OCI-LY3 (cell line): ENCODE results near the gene SRCAP.
A peak's percentile ranks its signal among the peaks of the same experiment; 100 is the strongest.

Experiments used
- H2AFZ ChIP-seq: fragments of 200-600, 300-600 bp; shearing (Covaris generic); 2 replicates; pipeline ENCODE4 v1.6.0; 2014; ENCODE audit warnings: antibody characterized with exemption, low read depth, low read length
- H3K27ac ChIP-seq: fragments of 200-600, 300-600 bp; sonication (generic); 2 replicates; pipeline ENCODE4 v1.5.1; 2014; ENCODE audit warnings: mild to moderate bottlenecking, low read length, moderate library complexity, mixed read lengths
- H3K27me3 ChIP-seq: fragments of 200-600, 300-600 bp; sonication (generic); 2 replicates; pipeline ENCODE4 v1.6.1; 2014; ENCODE audit warnings: low read depth, low read length, mixed read lengths
- H3K36me3 ChIP-seq: fragments of 200-600, 300-600 bp; sonication (generic); replicated peaks from 2 replicates; pipeline ENCODE3; 2014; ENCODE audit warnings: low read depth, low read length, mixed read lengths
- H3K4me1 ChIP-seq: fragments of 300-600, 200-600 bp; sonication (generic); 2 replicates; pipeline ENCODE4 v1.6.1; 2014; ENCODE audit warnings: low read length, mixed read lengths
- H3K4me2 ChIP-seq: fragments of 200-600, 300-600 bp; sonication (generic); 2 replicates; pipeline ENCODE4 v1.6.1; 2014; ENCODE audit warnings: low read length, mixed read lengths
- H3K4me3 ChIP-seq: fragments of 300-600, 200-600 bp; sonication (generic); 2 replicates; pipeline ENCODE4 v1.5.1; 2014; ENCODE audit warnings: antibody characterized with exemption, mild to moderate bottlenecking, low read length, moderate library complexity
- H3K79me2 ChIP-seq: fragments of 300-600, 200-600 bp; shearing (Covaris generic); 2 replicates; pipeline ENCODE4 v1.6.1; 2014; ENCODE audit warnings: mild to moderate bottlenecking, low read length, mixed read lengths
- H3K9ac ChIP-seq: fragments of 300-600, 200-600 bp; shearing (Covaris generic); 2 replicates; pipeline ENCODE4 v1.6.0; 2014; ENCODE audit warnings: mild to moderate bottlenecking, low read length, moderate library complexity
- H3K9me3 ChIP-seq: fragments of 200-600, 300-600 bp; shearing (Covaris generic); 2 replicates; pipeline ENCODE4 v1.6.1; 2014; ENCODE audit warnings: low read length, mixed read lengths; ENCODE audit not compliant: insufficient read depth
- H4K20me1 ChIP-seq: fragments of 200-600, 300-600 bp; sonication (generic); 2 replicates; pipeline ENCODE4 v1.6.1; 2016; ENCODE audit warnings: low read length, mixed read lengths; ENCODE audit not compliant: insufficient read depth
- EZH2phosphoT487 ChIP-seq: fragments of 200-600 bp; shearing (Covaris generic); IDR thresholded peaks from 2 replicates; pipeline ENCODE4 v1.6.1; 2018; ENCODE audit warnings: antibody characterized with exemption, mixed run types, low read depth
- TF ChIP-seq, protein P1 (sequence below): fragments of 200-600, 300-600 bp; sonication (generic); IDR thresholded peaks from 2 replicates; pipeline ENCODE4 v1.5.1; 2014; ENCODE audit warnings: antibody characterized with exemption, low read length, low read depth

Gene SRCAP

GRCh38 chr16:30655815-30656347 is 43.1 kb upstream of the SRCAP start:
- Histone ChIP-seq H3K4me1 (peaks cover 24% of the 10 kb centered on the region), H3K27ac (no peak overlapping the region), H3K27me3 (no peaks in the 10 kb centered on the region), H3K79me2 (peaks cover 39% of the 10 kb centered on the region), H3K36me3 (peaks cover 31% of the 10 kb centered on the region), H4K20me1 (no peaks in the 10 kb centered on the region), H3K9ac (no peak overlapping the region), H3K4me2 (no peak overlapping the region), H2AFZ (no peak overlapping the region), H3K9me3 (no peaks in the 10 kb centered on the region), H3K4me3 (no peak overlapping the region)
- TF ChIP-seq, protein P1, sequence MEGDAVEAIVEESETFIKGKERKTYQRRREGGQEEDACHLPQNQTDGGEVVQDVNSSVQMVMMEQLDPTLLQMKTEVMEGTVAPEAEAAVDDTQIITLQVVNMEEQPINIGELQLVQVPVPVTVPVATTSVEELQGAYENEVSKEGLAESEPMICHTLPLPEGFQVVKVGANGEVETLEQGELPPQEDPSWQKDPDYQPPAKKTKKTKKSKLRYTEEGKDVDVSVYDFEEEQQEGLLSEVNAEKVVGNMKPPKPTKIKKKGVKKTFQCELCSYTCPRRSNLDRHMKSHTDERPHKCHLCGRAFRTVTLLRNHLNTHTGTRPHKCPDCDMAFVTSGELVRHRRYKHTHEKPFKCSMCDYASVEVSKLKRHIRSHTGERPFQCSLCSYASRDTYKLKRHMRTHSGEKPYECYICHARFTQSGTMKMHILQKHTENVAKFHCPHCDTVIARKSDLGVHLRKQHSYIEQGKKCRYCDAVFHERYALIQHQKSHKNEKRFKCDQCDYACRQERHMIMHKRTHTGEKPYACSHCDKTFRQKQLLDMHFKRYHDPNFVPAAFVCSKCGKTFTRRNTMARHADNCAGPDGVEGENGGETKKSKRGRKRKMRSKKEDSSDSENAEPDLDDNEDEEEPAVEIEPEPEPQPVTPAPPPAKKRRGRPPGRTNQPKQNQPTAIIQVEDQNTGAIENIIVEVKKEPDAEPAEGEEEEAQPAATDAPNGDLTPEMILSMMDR = no peak
- no peak for TF ChIP-seq EZH2phosphoT487

- H3K4me2 ChIP-seq = no peak overlapping the region
These were observed 42.6 kb upstream of the SRCAP start for GRCh38 chr16:30656388-30656787.

DNA sequence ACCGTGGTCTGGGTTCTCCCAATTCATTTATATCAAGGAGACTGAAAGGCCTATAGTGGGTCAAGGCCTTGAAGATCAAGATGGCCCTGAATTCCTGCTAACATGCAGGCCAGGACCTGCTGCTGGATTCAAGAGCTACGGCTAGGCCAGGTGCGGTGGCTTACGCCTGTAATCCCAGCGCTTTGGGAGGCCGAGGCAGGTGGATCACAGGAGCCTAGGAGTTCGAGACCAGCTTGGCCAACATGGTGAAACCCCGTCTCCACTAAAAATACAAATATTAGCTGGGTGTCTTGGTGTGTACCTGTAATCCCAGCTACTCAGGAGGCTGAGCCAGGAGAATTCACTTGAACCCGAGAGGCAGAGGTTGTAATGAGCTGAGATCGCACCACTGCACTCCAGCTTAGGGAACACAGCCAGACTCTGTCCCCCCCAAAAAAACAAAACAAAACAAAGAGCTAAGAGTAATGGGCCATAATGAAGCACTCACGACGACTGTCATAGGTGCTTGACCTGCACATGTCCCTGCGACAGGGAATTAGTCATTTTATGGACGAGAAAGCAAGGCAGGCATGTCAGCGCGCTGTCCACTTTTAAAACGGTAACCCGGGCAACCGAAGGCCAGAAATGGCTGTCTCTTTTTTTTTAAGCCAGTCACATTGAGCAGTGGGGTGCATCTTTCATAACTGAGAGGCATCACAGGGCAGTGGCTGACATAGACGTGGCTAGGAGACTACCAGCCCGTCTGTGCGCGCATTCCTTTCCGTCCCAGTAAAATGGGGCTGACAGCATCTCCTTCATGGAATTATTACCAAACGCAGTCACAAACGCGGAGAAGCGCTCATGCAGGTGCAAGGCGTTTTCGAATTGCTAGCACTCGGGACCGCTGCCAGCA is 41.8 kb upstream of the SRCAP start:
- H3K36me3 ChIP-seq = peaks cover 44% of the 10 kb centered on the region
- peak overlapping the region; percentile 75 for H3K27ac ChIP-seq
- TF ChIP-seq, protein P1 = no peak
- no peak for TF ChIP-seq EZH2phosphoT487

More at GRCh38 chr16:30656388-30656787, 42.6 kb upstream of the SRCAP start:
- Histone ChIP-seq H3K9ac (no peak overlapping the region), H3K9me3 (no peaks in the 10 kb centered on the region), H3K4me1 (peaks cover 24% of the 10 kb centered on the region), H3K36me3 (peaks cover 36% of the 10 kb centered on the region), H2AFZ (no peak overlapping the region), H3K27me3 (no peaks in the 10 kb centered on the region), H3K4me3 (no peak overlapping the region), H3K79me2 (peaks cover 40% of the 10 kb centered on the region), H3K27ac (no peak overlapping the region), H4K20me1 (no peaks in the 10 kb centered on the region)
- no peak for TF ChIP-seq EZH2phosphoT487
- TF ChIP-seq, protein P1 = no peak

DNA sequence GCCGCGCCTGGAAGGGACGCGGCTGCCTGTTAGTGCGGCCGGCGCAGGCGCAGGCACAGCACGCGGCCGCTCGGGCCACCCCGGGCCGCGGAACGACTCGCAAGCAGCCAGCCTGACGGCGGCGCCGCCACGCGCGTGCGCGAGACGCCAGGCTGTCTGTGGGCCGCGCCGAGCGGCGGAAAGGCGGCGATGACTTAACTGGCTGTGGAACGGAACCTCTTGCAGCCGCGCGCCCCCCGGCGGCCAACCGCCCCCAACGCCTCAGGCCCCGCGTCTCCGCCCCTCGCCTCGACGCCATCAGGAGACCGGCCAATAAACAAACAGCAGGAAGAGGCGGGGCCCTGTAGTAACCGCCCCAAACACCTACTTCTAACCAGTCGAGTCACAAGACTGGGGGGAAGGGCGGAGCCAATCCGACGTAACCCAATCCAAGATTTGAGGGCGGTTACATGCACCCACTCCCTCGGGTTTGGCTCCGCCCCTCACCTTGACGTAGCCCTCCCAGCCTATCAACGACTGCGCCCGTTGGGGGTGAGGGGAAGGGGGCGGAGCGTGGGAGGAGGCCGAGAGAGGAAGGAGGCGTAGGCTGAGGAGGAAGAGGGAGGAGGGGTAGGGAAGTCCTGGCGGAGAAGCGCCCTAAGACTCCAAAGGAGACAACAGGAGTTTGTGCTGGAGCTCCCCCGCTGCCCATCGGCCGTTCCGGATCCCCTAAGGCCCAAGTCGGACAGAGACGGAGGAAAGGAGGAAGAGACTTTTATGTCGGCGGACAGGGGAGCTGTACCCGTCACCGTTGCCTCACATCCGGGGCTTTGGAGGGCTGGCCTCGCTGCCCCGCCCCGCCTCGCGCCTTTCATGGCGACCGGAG is 40.9 kb upstream of the SRCAP start, which contains the start of gene FBRS:
Gene FBRS, plus strand, starts transcription at position 566 of the 865 bp plus-strand sequence. CDS start 1,088 bp downstream, outside the sequence.
- peak within 1 kb of the TSS; percentile 86 for H3K4me3 ChIP-seq
- TF ChIP-seq EZH2phosphoT487 = no peak
- TF ChIP-seq, protein P1 = peak; percentile 83
- H3K9me3 ChIP-seq = no peaks in the 10 kb centered on the region
- H2AFZ ChIP-seq = peak within 1 kb of the TSS; percentile 62; the same call in 1 of the 2 replicates
- H3K4me1 ChIP-seq = peaks cover 29% of the 10 kb centered on the region
- peaks cover 42% of the 10 kb centered on the region for H3K79me2 ChIP-seq
- H3K9ac ChIP-seq = peak within 1 kb of the TSS; percentile 98
- H3K27ac ChIP-seq = peak within 1 kb of the TSS; percentile 98
- H4K20me1 ChIP-seq = peaks cover 16% of the 10 kb centered on the region
- peaks cover 46% of the 10 kb centered on the region for H3K36me3 ChIP-seq
- H3K27me3 ChIP-seq = no peaks in the 10 kb centered on the region
- peak within 1 kb of the TSS; percentile 97 for H3K4me2 ChIP-seq

More for the DNA sequence above, 41.8 kb upstream of the SRCAP start:
- peak overlapping the region; percentile 84 for H3K4me2 ChIP-seq
- no peaks in the 10 kb centered on the region for H3K9me3 ChIP-seq
- no peak overlapping the region for H2AFZ ChIP-seq
- no peaks in the 10 kb centered on the region for H3K27me3 ChIP-seq
- peaks cover 7% of the 10 kb centered on the region for H4K20me1 ChIP-seq
- H3K9ac ChIP-seq = peak overlapping the region; percentile 74
- peaks cover 29% of the 10 kb centered on the region for H3K4me1 ChIP-seq
- H3K4me3 ChIP-seq = peak overlapping the region; percentile 78
- H3K79me2 ChIP-seq = peaks cover 42% of the 10 kb centered on the region
